Parathyroid adenoma (tissue), 2 donors: ENCODE results near the gene ANTXR1.

Source experiments
- H2AFZ ChIP-seq: fragments of 300-600 bp; sonication (generic); one replicate; pipeline ENCODE4 v1.7.0; 2017; ENCODE audit warnings: antibody characterized with exemption, mild to moderate bottlenecking
- H3K27ac ChIP-seq: fragments of 300-600 bp; sonication (generic); one replicate; pipeline ENCODE4 v1.7.0; 2017
- H3K27me3 ChIP-seq: fragments of 300-600 bp; sonication (generic); one replicate; pipeline ENCODE4 v1.7.0; 2017; ENCODE audit warnings: low read length; ENCODE audit not compliant: control insufficient read depth, insufficient read depth
- H3K36me3 ChIP-seq: fragments of 300-600 bp; sonication (generic); one replicate; pipeline ENCODE4 v1.7.0; 2017; ENCODE audit warnings: low read length; ENCODE audit not compliant: control insufficient read depth, insufficient read depth
- H3K4me1 ChIP-seq: fragments of 300-600 bp; sonication (generic); one replicate; pipeline ENCODE4 v1.7.0; 2017; ENCODE audit warnings: control low read depth
- H3K4me2 ChIP-seq: fragments of 300-600 bp; sonication (generic); one replicate; pipeline ENCODE4 v1.7.0; 2017; ENCODE audit warnings: low read length
- H3K4me3 ChIP-seq: fragments of 300-600 bp; sonication (generic); one replicate; pipeline ENCODE4 v1.7.0; 2017; ENCODE audit warnings: low read depth, low read length
- H3K79me2 ChIP-seq: fragments of 300-600 bp; sonication (generic); one replicate; pipeline ENCODE4 v1.7.0; 2017; ENCODE audit warnings: control low read depth
- H3K9ac ChIP-seq: fragments of 300-600 bp; sonication (generic); one replicate; pipeline ENCODE4 v1.7.0; 2017; ENCODE audit warnings: mild to moderate bottlenecking
- H3K9me3 ChIP-seq: fragments of 300-600 bp; sonication (generic); one replicate; pipeline ENCODE4 v1.7.0; 2017; ENCODE audit warnings: low read length; ENCODE audit not compliant: control insufficient read depth
- TF ChIP-seq, protein P1 (sequence below): fragments of 300-600 bp; sonication (generic); IDR thresholded peaks from one replicate; pipeline ENCODE4 v1.7.0; 2017; ENCODE audit warnings: antibody characterized with exemption, mild to moderate bottlenecking
- donor health status: primary hyperparathyroidism.

The ANTXR1 gene

DNA sequence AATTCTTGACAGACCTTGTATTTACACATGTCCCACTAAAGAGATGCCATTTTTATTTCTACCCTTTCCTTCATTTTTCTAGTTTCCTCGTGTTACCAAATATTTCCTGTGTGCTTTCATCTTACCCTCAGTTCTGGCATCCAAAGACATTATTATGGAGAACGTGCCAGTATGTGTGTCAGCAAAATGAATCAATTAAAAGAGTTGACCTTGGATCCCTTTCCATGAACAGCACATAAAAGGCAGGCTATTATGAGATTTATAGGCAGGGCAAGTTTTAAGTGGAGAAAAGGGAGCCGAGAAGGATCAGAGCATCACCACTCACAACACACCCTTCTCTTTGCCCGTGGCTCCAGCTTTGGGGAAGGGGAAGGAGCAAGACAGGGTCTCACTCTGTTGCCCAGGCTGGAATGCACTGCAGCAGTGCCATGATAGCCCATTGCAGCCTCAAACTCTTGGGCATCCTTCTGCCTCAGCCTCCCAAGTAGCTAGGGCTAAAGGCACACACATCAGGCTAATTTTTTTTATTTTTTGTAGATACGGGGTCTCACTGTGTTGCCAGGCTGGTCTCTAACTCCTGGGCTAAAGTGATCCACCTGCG, 224.2 kb downstream of the ANTXR1 start:
- no peaks in the 10 kb centered on the region for H3K4me1 ChIP-seq
- H3K27me3 ChIP-seq: no peaks in the 10 kb centered on the region
- no peak overlapping the region for H3K4me3 ChIP-seq
- TF ChIP-seq, protein P1, sequence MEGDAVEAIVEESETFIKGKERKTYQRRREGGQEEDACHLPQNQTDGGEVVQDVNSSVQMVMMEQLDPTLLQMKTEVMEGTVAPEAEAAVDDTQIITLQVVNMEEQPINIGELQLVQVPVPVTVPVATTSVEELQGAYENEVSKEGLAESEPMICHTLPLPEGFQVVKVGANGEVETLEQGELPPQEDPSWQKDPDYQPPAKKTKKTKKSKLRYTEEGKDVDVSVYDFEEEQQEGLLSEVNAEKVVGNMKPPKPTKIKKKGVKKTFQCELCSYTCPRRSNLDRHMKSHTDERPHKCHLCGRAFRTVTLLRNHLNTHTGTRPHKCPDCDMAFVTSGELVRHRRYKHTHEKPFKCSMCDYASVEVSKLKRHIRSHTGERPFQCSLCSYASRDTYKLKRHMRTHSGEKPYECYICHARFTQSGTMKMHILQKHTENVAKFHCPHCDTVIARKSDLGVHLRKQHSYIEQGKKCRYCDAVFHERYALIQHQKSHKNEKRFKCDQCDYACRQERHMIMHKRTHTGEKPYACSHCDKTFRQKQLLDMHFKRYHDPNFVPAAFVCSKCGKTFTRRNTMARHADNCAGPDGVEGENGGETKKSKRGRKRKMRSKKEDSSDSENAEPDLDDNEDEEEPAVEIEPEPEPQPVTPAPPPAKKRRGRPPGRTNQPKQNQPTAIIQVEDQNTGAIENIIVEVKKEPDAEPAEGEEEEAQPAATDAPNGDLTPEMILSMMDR: no peak
- H3K4me2 ChIP-seq: no peak overlapping the region
- H3K9ac ChIP-seq: no peak overlapping the region
- no peaks in the 10 kb centered on the region for H3K79me2 ChIP-seq
- no peaks in the 10 kb centered on the region for H3K9me3 ChIP-seq
- H3K27ac ChIP-seq: no peak overlapping the region
- no peak overlapping the region for H2AFZ ChIP-seq
- no peaks in the 10 kb centered on the region for H3K36me3 ChIP-seq

DNA sequence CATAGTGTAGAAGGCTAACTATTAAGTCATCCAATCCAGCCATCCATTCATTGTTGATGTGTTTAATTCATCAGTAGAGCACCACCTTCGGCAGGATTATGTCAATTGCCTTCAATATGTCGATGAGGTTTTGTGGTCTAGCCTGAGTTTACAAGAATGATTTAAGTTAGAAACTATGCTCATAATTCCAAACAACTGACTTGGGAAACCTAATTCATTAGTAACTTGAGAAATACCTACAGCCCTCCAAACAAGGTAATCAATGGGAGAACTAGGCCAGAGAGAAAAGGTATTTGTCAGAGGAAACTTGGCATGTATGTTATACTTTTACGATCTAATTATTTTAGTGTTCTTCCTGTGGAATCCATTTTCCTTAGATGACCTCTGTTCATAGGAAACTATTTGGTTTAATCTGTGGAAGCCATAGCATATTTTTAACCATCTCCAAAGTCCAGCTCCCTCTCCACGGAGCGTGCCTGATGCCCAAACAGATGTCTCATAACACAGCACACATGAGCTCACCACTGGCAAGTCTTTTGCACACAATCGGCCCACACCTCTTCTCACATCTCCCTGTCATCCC, 225.6 kb downstream of the ANTXR1 start:
- Histone ChIP-seq H3K27ac (no peak overlapping the region), H2AFZ (no peak overlapping the region), H3K4me2 (no peak overlapping the region), H3K4me3 (no peak overlapping the region), H3K4me1 (no peaks in the 10 kb centered on the region), H3K36me3 (no peaks in the 10 kb centered on the region), H3K9ac (no peak overlapping the region), H3K79me2 (no peaks in the 10 kb centered on the region), H3K9me3 (no peaks in the 10 kb centered on the region), H3K27me3 (no peaks in the 10 kb centered on the region)
- TF ChIP-seq, protein P1: no peak

DNA sequence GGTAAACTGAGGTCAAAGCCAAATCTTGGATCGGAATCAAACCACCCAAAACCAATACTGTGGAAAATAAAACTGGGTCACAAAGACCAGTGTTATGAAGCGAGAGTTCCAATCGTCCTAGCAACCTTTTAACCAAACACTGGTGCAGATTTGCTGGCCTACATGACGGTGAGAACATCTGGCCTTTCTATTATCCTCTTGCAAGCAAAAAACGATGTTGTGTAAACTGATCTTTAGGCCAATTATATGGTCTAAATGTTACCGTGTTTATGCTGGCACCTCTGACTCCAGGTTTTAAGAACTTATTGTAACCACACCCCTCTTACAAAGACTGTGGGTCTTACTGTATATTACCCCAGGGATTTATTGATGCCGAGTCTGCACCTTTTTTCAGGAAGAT, 228.1 kb downstream of the ANTXR1 start:
- Histone ChIP-seq H3K4me1 (no peaks in the 10 kb centered on the region), H2AFZ (no peak overlapping the region), H3K36me3 (no peaks in the 10 kb centered on the region), H3K4me3 (no peak overlapping the region), H3K27me3 (no peaks in the 10 kb centered on the region), H3K27ac (no peak overlapping the region), H3K9ac (no peak overlapping the region), H3K9me3 (no peaks in the 10 kb centered on the region), H3K4me2 (no peak overlapping the region), H3K79me2 (no peaks in the 10 kb centered on the region)
- TF ChIP-seq, protein P1: no peak

DNA sequence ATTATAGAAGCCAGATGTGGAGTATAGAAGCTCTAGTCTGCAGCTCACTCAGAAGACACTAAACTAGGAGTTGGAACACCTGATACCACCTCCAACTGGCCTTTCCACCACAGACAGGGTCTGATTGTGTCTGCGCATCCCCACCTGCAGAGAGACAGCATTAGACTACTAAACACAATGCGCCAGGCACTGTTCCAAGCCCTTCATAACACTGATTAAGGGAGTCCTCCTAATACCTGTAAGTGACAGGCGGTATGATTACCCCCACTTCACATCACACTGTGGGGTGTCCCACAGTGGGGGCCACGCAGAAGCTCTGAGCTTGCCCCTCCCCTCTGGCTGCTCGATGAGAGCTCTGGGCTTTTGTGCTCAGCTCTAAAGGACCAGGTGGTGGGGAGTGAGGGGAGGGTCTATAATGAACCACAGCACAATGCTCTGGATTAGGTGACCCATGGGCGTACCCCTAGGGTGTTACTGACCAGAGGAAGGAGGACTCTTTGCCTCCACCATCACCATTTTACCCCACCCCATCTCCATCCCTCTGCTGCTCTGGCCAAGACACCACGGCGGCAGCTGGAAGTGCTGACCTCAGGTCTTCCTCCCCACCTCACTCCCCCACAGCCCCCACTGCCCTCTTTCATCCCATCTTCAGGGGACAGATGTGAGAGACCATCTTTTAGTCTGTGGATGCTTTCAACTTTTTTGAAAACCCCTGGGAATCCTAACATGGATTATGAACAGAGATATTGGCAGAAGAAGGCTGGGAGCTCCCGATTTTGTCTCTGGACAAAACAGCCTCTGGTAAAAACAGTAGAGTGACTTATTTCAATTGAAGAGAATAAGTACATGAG, 228.9 kb downstream of the ANTXR1 start:
- Histone ChIP-seq H3K9ac (no peak overlapping the region), H3K27ac (no peak overlapping the region)

More for the DNA sequence above, 228.9 kb downstream of the ANTXR1 start:
- Histone ChIP-seq H3K9me3 (no peaks in the 10 kb centered on the region), H3K4me1 (no peaks in the 10 kb centered on the region), H3K4me2 (no peak overlapping the region), H3K4me3 (no peak overlapping the region), H3K36me3 (no peaks in the 10 kb centered on the region), H2AFZ (no peak overlapping the region), H3K79me2 (no peaks in the 10 kb centered on the region), H3K27me3 (no peaks in the 10 kb centered on the region)
- TF ChIP-seq, protein P1: no peak
